Tibial artery (tissue), 4 donors: ENCODE data around the gene ATAD3B.

Experiments used
- DNase-seq, 2 donors: peaks; one replicate each; pipeline ENCODE4 v3.0.0-alpha.2; 2019
- H3K27ac ChIP-seq, 2 donors: fragments of 200-600 bp; sonication (generic) in 1 of 2; 1 replicate in 1 of 2; 2 replicates in 1 of 2; pipeline ENCODE4 v1.5.1; 2018 to 2019; ENCODE audit warnings: mild to moderate bottlenecking in 1 of 2
- H3K27me3 ChIP-seq, 2 donors: fragments of 200-600 bp; sonication (generic) in 1 of 2; one replicate each; pipeline versions ENCODE4 v1.5.1 to v1.6.0; 2016 to 2019
- H3K36me3 ChIP-seq, 3 donors: fragments of 200-600 bp; sonication (generic) in 2 of 3; one replicate each; pipeline ENCODE4 v1.5.1; 2016 to 2019; ENCODE audit warnings: mild to moderate bottlenecking in 2 of 3
- H3K4me1 ChIP-seq, 4 donors: fragments of 200-600 bp; sonication (generic) in 2 of 4; 1 replicate in 3 of 4; 2 replicates in 1 of 4; pipeline ENCODE4 v1.5.1; 2016 to 2019
- H3K4me3 ChIP-seq, 2 donors: fragments of 200-600 bp; sonication (generic) in 1 of 2; 1 replicate in 1 of 2; 2 replicates in 1 of 2; pipeline ENCODE4 v1.5.1; 2018 to 2019; ENCODE audit warnings: mild to moderate bottlenecking in 2 of 2
- H3K9me3 ChIP-seq, 3 donors: fragments of 200-600 bp; sonication (generic) in 1 of 3; one replicate each; pipeline ENCODE4 v1.5.1; 2016 to 2019
- CTCF ChIP-seq, 2 experiments: fragments of 200-600 bp in 1 of 2; fragments of 450-650 bp in 1 of 2; IDR thresholded peaks; one replicate each; pipeline ENCODE4 v1.5.1; 2017 to 2019; ENCODE audit warnings: antibody characterized with exemption in 2 of 2, mild to moderate bottlenecking in 1 of 2, moderate library complexity in 1 of 2
- intact Hi-C: fragments of 100-400 bp; cut with DNase I; formaldehyde crosslinking; loops from one replicate; pipeline ENCODE4 v1.15.0; 2023; ENCODE audit warnings: low total_unique reads

Gene ATAD3B

DNA sequence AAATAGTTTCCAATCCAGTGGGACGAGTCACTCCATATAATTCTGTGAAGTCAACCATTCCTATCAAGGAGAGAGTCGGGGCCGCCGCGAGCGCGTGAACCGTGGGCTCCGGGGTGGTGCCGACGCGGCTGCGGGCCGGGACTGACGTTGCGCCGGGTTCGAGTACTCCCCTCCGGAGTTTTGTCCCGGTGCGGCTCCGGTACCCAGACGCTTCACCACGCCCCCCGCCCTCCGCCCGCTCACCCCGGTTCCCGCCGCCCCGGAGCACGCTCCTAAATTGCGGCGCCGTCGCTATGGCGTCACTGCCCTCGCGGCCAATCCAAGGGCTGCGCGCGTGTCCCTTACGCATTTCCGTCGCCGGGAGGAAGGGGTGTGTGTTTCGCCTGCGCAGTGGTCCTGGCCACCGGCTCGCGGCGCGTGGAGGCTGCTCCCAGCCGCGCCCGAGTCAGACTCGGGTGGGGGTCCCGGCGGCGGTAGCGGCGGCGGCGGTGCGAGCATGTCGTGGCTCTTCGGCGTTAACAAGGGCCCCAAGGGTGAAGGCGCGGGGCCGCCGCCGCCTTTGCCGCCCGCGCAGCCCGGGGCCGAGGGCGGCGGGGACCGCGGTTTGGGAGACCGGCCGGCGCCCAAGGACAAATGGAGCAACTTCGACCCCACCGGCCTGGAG, at the start of gene ATAD3B:
ATAD3B (plus strand) TSS at position 377 of the 664 bp plus-strand sequence; CDS start at position 497, 120 bp downstream.
- H3K36me3 ChIP-seq = peaks cover 0 to under 1% (median under 1%) of the 10 kb centered on the region in 3 donors
- DNase-seq = peak; percentile 90 to 96
- H3K27ac ChIP-seq = peak within 1 kb of the TSS; percentile 83 to 84

GRCh38 chr1:1421907-1422464, 49.6 kb upstream of the ATAD3B start:
- Histone ChIP-seq H3K4me1 (peaks cover 0 to 16% (median 6%) of the 10 kb centered on the region in 4 donors), H3K36me3 (no peaks in the 10 kb centered on the region), H3K4me3 (no peak overlapping the region), H3K27me3 (peaks cover 0 to 50% of the 10 kb centered on the region in 2 donors), H3K9me3 (no peaks in the 10 kb centered on the region), H3K27ac (no peak overlapping the region)
- TF ChIP-seq CTCF (IDR thresholded peaks at IDR 0.05) = no peak
- intact Hi-C loops = no loop called here
- DNase-seq = no peak

More for the DNA sequence above, at the start of gene ATAD3B:
- Histone ChIP-seq H3K9me3 (no peaks in the 10 kb centered on the region), H3K27me3 (no peaks in the 10 kb centered on the region), H3K4me3 (peak within 1 kb of the TSS; percentile 75 to 79), H3K4me1 (peaks cover 0 to 30% (median 23%) of the 10 kb centered on the region in 4 donors)
- TF ChIP-seq CTCF (IDR thresholded peaks at IDR 0.05) = peak in 1 of 2 experiments; percentile 9
- intact Hi-C loops = no loop called here

GRCh38 chr1:1422465-1423244, 48.9 kb upstream of the ATAD3B start:
- Histone ChIP-seq H3K27me3 (peaks cover 0 to 56% of the 10 kb centered on the region in 2 donors), H3K4me3 (no peak overlapping the region), H3K27ac (no peak overlapping the region), H3K36me3 (no peaks in the 10 kb centered on the region), H3K4me1 (peaks cover 0 to 20% (median 10%) of the 10 kb centered on the region in 4 donors), H3K9me3 (no peaks in the 10 kb centered on the region)
- DNase-seq = no peak
- no peak for TF ChIP-seq CTCF (IDR thresholded peaks at IDR 0.05)
- intact Hi-C loops = no loop called here

DNA sequence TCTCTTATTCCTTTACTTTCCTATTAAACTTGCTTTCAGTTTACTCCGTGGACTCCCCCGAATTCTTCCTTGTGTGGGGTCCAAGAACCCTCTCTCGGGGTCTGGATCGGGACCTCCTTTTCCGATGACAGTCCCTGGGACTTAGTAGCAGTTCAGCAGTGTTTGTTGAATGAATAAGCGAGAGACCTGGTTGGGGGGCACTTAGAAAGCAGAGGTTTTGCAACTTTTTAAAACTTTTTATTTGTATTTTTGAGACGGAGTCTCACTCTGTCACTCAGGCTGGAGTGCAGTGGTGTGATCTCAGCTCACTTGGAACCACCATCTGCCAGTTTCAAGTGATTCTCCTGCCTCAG, 48.3 kb upstream of the ATAD3B start:
- peaks cover 0 to 18% (median 11%) of the 10 kb centered on the region in 4 donors for H3K4me1 ChIP-seq
- intact Hi-C loops = no loop called here
- no peaks in the 10 kb centered on the region for H3K9me3 ChIP-seq
- H3K27me3 ChIP-seq = peaks cover 0 to 57% of the 10 kb centered on the region in 2 donors
- DNase-seq = no peak
- TF ChIP-seq CTCF (IDR thresholded peaks at IDR 0.05) = no peak
- no peak overlapping the region for H3K27ac ChIP-seq
- H3K4me3 ChIP-seq = no peak overlapping the region
- no peaks in the 10 kb centered on the region for H3K36me3 ChIP-seq

DNA sequence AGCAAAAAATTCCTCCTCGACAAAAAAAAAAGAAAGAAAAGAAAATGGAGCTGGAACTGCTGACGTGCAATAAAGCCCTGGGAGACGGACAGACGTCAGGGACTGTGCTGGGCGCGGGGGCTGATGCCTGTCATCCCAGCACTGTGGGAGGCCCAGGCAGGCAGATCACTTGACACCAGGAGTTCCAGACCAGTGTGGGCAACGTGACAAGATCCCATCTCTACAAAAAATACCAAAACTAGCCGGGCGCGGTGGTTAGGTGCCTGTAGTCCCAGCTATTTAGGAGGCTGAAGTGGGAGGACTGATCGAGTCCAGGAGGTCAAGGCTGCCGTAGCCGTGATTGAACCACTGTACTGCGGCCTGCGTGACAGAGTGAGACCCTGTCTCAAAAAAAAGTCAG, 46.9 kb upstream of the ATAD3B start:
- no peak for DNase-seq
- intact Hi-C loops = no loop called here
- Histone ChIP-seq H3K36me3 (no peaks in the 10 kb centered on the region), H3K4me1 (peaks cover 0 to 15% (median 13%) of the 10 kb centered on the region in 4 donors), H3K27me3 (peaks cover 0 to 50% of the 10 kb centered on the region in 2 donors), H3K9me3 (no peaks in the 10 kb centered on the region), H3K4me3 (no peak overlapping the region), H3K27ac (no peak overlapping the region)
- no peak for TF ChIP-seq CTCF (IDR thresholded peaks at IDR 0.05)
